HG03354 (cell line): Measurements from ENCODE around the gene TIGD4.
"Not testable (repeated sequence)": the region's sequence is repeated elsewhere in the genome, so short reads cannot be mapped to it uniquely, and the experiment has no call there.

Experiments
- ATAC-seq: cut with Tn5 transposase; IDR thresholded peaks from one replicate; pipeline ENCODE4 v1.9.1; 2021; ENCODE audit warnings: mild to moderate bottlenecking; ENCODE audit not compliant: unreplicated experiment, poor library complexity, severe bottlenecking

TIGD4 gene

GRCh38 chr4:152784490-152785350, 5.2 kb upstream of the TIGD4 start:
- ATAC-seq, result no peak

- ATAC-seq, result peak; percentile 41
Measured at GRCh38 chr4:152780267-152780778, 793 bp upstream of the TIGD4 start.

GRCh38 chr4:152778656-152779512, 646 bp downstream of the TIGD4 start:
- peak; percentile 33 for ATAC-seq

DNA sequence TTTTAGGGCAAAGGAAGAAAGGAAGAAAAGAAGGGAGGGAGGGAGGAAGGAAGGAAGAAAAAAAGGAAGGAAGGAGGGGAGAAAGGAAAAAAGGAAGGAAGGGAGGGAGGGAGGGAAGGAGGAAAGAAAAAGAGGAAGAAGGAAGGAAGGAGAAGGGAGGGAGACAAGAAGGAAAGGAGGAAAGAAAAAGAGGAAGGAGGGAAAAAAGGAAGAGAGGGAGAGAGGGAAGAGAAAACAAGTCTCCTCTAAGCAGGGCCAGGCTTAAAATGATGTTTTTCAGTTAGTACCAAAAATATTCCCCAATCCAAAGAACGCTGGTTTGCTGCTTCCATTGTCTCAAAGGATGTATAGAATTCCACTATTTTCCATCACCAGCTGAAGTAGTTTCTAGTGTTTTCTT, 2.0 kb downstream of the TIGD4 start:
- no peak for ATAC-seq

DNA sequence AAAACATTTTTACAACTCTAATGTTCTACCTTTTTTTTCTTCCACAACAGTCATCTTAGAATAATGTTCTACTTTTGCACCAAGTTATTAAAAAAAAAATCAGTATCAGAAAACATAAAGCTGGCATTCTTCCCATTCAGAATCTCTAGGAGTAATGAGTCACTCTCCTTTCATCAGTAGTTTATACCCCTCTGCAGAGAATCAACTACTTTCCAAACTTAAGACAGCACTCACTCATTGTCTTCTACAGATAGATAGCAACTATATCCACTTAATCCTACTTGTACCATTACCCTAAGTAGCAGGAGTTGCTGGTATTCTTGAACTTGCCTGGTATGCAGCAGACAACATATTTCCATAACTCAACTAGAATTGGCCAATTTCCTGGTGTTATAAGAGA, 3.2 kb downstream of the TIGD4 start:
- ATAC-seq, result no peak

DNA sequence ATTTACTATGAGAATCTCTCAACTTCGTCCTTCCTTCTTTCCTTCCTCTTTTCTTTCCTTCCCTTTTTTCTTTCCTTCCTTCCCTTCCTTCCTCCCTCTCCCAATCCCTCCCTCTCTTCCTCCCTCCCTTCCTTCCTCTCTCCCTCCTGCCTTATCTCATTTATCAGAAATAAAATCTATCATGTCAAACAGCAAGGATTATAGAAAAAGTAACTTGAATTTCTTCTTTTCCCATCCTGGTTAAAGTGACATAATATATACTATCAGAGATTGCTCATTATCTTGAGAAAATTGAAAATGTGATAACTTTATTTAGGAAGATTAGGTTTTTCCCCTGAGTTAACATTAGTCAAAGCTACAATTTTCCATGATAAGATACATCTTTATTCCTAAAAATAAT, 5.6 kb downstream of the TIGD4 start:
- no peak for ATAC-seq

DNA sequence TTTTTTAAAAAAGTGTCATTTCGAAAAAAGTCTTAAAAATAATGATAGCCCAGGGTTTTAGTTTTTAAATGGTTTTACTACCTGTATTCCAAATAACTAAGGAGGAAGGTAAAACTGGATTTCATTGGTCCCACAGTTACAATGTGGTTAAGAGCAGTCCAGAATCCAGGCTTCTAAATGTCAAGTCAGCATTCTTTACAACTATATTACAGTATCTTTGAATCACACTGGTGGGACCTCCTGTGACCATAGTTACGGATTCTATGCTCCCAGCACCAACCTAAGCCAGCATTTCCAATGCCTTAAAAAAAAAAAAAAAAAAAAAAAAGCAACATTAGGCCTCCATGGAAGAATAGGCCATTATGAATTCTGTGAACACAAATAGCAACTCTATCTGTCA, 6.2 kb downstream of the TIGD4 start:
- no peak for ATAC-seq

- ATAC-seq, result peak; percentile 92
Measured at GRCh38 chr4:152771741-152772533, 7.6 kb downstream of the TIGD4 start.

GRCh38 chr4:152765069-152765737, 14.3 kb downstream of the TIGD4 start:
- not testable (repeated sequence) for ATAC-seq

DNA sequence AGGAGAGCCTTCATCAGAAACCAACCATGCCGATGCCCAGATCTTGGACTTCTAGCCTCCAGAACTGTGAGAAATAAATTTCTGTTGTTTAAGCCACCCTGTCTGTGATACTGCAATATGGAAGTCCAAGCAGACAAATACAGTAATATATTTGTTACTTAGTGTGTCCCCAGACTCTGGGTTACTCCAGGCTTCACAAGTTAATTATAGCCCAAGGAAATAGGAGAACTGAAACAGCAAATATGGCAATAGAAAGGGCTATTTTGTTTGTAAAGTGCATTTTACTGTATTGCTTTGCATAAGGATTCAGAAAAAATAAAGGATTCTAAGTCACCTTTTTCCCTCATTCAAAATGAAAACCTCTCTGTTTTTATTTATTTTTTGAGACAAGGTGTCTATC, 15.7 kb downstream of the TIGD4 start:
- no peak for ATAC-seq

GRCh38 chr4:152748619-152749018, 30.9 kb downstream of the TIGD4 start:
- ATAC-seq, result no peak

DNA sequence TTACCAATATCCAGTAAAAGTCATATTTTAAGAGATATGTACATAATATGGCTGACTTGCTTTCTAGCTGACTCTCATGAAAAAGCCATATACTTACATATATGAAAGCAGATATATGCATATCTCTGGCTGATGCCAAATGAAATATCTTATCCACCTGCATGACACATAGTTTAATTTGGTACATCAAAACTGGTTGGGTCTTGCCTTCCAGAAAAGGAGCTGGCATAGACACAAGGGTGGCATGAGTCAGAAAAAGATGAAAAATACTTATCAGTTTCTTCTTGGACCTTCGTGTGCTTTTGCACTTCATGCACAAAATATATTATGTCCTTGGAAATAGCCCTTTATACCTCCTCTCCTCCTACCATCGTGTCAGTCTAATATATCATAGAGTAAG, 32.1 kb downstream of the TIGD4 start:
- no peak for ATAC-seq

DNA sequence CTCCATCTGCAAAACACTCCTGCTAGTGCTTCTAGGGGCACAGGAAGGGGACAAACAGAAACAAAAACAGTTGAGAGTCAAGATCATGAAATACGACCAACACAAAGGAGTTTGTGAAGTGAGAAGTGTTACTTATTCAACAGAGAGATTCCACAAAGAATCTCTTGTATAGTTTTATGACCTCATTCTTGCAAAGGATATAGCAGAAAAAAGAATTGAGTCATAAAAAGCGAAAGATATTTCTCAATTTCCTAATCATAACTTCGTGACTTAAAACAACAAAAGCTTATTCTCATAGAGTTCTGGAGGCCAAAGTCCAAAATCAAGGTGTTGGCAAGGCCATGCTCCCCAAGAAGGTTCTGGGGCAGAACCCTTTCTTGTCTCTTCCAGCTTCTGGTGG, 40.7 kb downstream of the TIGD4 start:
- no peak for ATAC-seq

- no peak for ATAC-seq
Measured at GRCh38 chr4:152735906-152736305, 43.6 kb downstream of the TIGD4 start.

DNA sequence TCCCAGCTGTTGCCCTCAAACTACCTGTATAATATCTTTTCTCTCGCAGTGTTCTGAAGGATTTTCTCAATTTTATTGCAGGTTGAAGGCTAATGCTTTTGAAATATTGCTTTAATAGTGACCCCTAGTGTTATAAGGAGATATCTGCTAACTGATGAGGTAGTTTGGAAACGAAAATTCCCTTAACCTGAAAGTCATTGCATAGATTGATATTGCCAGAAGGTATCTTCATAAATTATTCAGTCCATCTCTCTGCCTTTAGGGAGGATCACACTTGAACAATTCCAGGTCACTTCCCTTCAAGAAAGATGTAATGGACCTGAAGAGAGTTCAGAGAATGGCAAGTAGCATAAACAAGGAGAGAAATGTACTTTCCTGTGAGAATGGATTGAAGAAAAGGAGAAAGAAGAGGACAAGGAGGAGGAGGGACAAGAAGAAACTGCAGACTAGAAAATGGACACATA, 44.1 kb downstream of the TIGD4 start:
- no peak for ATAC-seq

- ATAC-seq, result no peak
Measured at GRCh38 chr4:152734699-152735050, 44.9 kb downstream of the TIGD4 start.

GRCh38 chr4:152734015-152734698, 45.4 kb downstream of the TIGD4 start:
- ATAC-seq, result no peak

DNA sequence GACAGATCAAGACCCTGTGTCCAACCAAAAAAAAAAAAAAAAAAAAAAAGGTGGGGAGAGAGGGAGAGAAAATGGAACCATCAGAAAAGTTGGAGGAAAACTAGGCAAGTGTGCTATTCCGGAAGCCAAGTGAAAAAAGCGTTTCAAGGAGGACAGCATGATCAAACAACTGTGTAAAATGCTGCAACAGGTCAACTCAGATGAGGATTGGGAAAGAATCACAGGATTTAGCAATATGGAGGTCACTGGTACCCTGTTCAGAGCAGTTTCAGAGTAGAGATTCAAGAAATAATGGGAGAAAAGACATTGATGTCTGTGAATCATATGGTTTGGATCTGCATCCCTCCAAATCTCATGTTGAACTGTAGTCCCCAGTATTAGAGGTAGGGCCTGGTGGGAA, 47.5 kb downstream of the TIGD4 start:
- ATAC-seq, result no peak

GRCh38 chr4:152729466-152729865, 50.1 kb downstream of the TIGD4 start:
- ATAC-seq, result no peak
